ENCODE results near the gene DOCK4. TPM values are rescaled to one million over a fixed set of nuclear protein-coding genes. Genes with fewer than 3 reads are reported as not detected.

Gene DOCK4
- total and polyA plus RNA-seq, 2 of the 8 experiments (the other 6 are each of a cell fraction or from before 2014, with no cell fraction given), result 5.1 to 23.6 TPM

- CTCF ChIA-PET (ENCODE audit: partially characterized antibody), result no interaction called here
Measured at GRCh38 chr7:111801277-111801676, 404.9 kb downstream of the DOCK4 start.

More at GRCh38 chr7:111801277-111801676, 404.9 kb downstream of the DOCK4 start:
- Histone ChIP-seq H2AK5ac (ENCODE audit: low read depth, low read length) (no peak overlapping the region), H4K8ac (ENCODE audit: extremely low read depth, insufficient read depth, low read length) (no peak overlapping the region), H3K79me2 (ENCODE audit: control insufficient read depth in 1 of 2, insufficient read depth in 2 of 2, low read length in 2 of 2) (no peaks in the 10 kb centered on the region), H2BK120ac (replicated peaks; ENCODE audit: low read depth, low read length) (no peak overlapping the region), H2AFZ (ENCODE audit: low read length) (no peak overlapping the region), H3K18ac (ENCODE audit: extremely low read depth, low read length) (no peak overlapping the region), H3K4me1 (replicated peaks in 1 of 4; ENCODE audit: control insufficient read depth in 3 of 4, insufficient read depth in 4 of 4, low read length in 3 of 4) (no peaks in the 10 kb centered on the region), H2BK12ac (ENCODE audit: low read depth, low read length) (no peak overlapping the region), H4K5ac (ENCODE audit: insufficient read length, low read depth, low read length) (no peak overlapping the region), H3K9me3 (ENCODE audit: insufficient read depth in 2 of 2, low read depth in 1 of 2, low read length in 1 of 2) (peaks cover 21 to 27% of the 10 kb centered on the region in 2 experiments), H2BK15ac (ENCODE audit: low read length) (no peak overlapping the region), H3K4me2 (ENCODE audit: insufficient read depth in 1 of 2, low read depth in 2 of 2, low read length in 2 of 2) (no peak overlapping the region), H3K14ac (ENCODE audit: insufficient read length) (no peak overlapping the region), H3K27ac (ENCODE audit: low read depth, low read length) (no peak overlapping the region), H3K23me2 (ENCODE audit: low read depth, low read length) (no peaks in the 10 kb centered on the region), H3K4me3 (ENCODE audit: extremely low read depth in 1 of 4, insufficient read depth in 2 of 4, low read depth in 3 of 4, low read length in 4 of 4) (no peak overlapping the region), H3K4ac (replicated peaks; ENCODE audit: insufficient read length, low read depth, low read length) (no peak overlapping the region), H2BK20ac (ENCODE audit: low read length) (no peak overlapping the region), H4K20me1 (replicated peaks in 1 of 2; ENCODE audit: control insufficient read depth in 1 of 2, insufficient read depth in 2 of 2, low read length in 2 of 2) (no peaks in the 10 kb centered on the region), H3K79me1 (ENCODE audit: low read depth, low read length) (no peaks in the 10 kb centered on the region), H3K36me3 (ENCODE audit: control insufficient read depth in 2 of 4, insufficient read depth in 4 of 4, low read length in 3 of 4) (peaks cover 0 to 2% (median 0%) of the 10 kb centered on the region in 4 experiments; a peak in 2 of 8 replicates), H3K56ac (replicated peaks; ENCODE audit: insufficient read length, low read depth, low read length) (no peak overlapping the region), H3K27me3 (replicated peaks in 1 of 4; ENCODE audit: control insufficient read depth in 3 of 4, extremely low read depth in 1 of 4, insufficient read depth in 3 of 4, low read length in 3 of 4) (no peaks in the 10 kb centered on the region), H3K23ac (ENCODE audit: insufficient read length) (no peak overlapping the region), H4K91ac (replicated peaks; ENCODE audit: insufficient read length, low read length) (no peak overlapping the region), H3K9ac (replicated peaks in 1 of 4; ENCODE audit: extremely low read depth in 1 of 4, low read depth in 3 of 4, low read length in 3 of 4) (no peak overlapping the region), H2BK5ac (ENCODE audit: low read depth, low read length) (no peak overlapping the region)
- DNase-seq (ENCODE audit: low read depth in 1 of 2, low spot score in 2 of 2) (no peak), FAIRE-seq (no peak)
- POLR2A ChIA-PET (ENCODE audit: partially characterized antibody), result no interaction called here
- TF ChIP-seq JUN (IDR thresholded peaks at IDR 0.05; ENCODE audit: low read depth, low read length), result no peak
- WGBS, 2 experiments (ENCODE audit: extremely low coverage in 1 of 2, insufficient coverage in 1 of 2, insufficient read length in 1 of 2, insufficient replicate concordance in 2 of 2, low coverage in 1 of 2, low lambda C conversion rate in 2 of 2, missing lambda C conversion rate in 1 of 2), result 90% methylated on average over 4 of the region's 4 CpGs; no CpG with 5 or more reads in 1 of the 2 experiments

All from H1 (cell line).